K562 (cell line): ENCODE measurements around the gene NQO2. TPM values are rescaled to one million over a fixed set of nuclear protein-coding genes. Genes with fewer than 3 reads are reported as not detected.

Experiments used
- CREB3 ChIP-seq: fragments of 450-650 bp; conservative IDR thresholded peaks from 2 replicates; pipeline ENCODE4 v1.6.1; 2016; ENCODE audit warnings: missing genetic modification characterization, low read depth, mild to moderate bottlenecking, missing compliant biosample characterization, moderate library complexity
- ESRRA ChIP-seq: fragments of 450-650 bp; IDR thresholded peaks from 2 replicates; pipeline ENCODE4 v1.6.1; 2014; ENCODE audit warnings: low read depth, mild to moderate bottlenecking, moderate library complexity, borderline replicate concordance
- MAFK ChIP-seq: IDR thresholded peaks from 2 replicates; pipeline ENCODE4 v1.6.1; 2011; ENCODE audit warnings: low read length, improper control_type of control experiment
- MTA3 ChIP-seq: fragments of 450-650 bp; formaldehyde crosslinking; IDR thresholded peaks from 2 replicates; pipeline ENCODE4 v1.6.1; 2017; ENCODE audit warnings: mild to moderate bottlenecking, borderline replicate concordance
- RREB1 ChIP-seq: fragments of 250-450 bp; sonication (Bioruptor Pico); IDR thresholded peaks from 2 replicates; pipeline ENCODE4 v1.4.0; 2020
- SMAD1 ChIP-seq: fragments of 150-350 bp; IDR thresholded peaks from 2 replicates; pipeline ENCODE4 v1.6.1; 2014; ENCODE audit warnings: low read length, low read depth; ENCODE audit not compliant: partially characterized antibody
- ZBTB8A ChIP-seq: fragments of 450-650 bp; IDR thresholded peaks from 2 replicates; pipeline ENCODE4 v1.6.1; 2018; ENCODE audit warnings: mild to moderate bottlenecking, moderate library complexity; ENCODE audit not compliant: partially characterized antibody
- ZNF197 ChIP-seq: fragments of 200-800 bp; sonication (Bioruptor generic); IDR thresholded peaks from 2 replicates; pipeline ENCODE4 v1.6.1; 2016; ENCODE audit warnings: low read depth, missing genetic modification characterization, missing compliant biosample characterization
- ZNF318 ChIP-seq, 2 experiments: fragments of 450-650 bp; IDR thresholded peaks; 2 replicates each; pipeline ENCODE4 v1.6.1; 2016; ENCODE audit warnings: mild to moderate bottlenecking in 2 of 2, borderline replicate concordance in 1 of 2, low read depth in 1 of 2, moderate library complexity in 1 of 2
- polyA plus RNA-seq, 8 experiments: library from polyadenylated mRNA; depleted of rRNA in 4 of 8; stranded (reverse) in 5 of 8; unstranded in 3 of 8; fragments of >200 nt; fragmentation: Nextera tagmentation in 2 of 8; fragmentation: Illumina TruSeq in 1 of 8; extraction: Ambion mirVana in 2 of 8; extraction: Trizol in 1 of 8; gene quantifications; 2 replicates each; pipeline versions ENCODE4 v1.2.1 to v1.2.3, GENCODE V29; 2011 to 2014; ENCODE audit warnings: inconsistent platforms in 1 of 8, missing spikeins in 1 of 8
- total RNA-seq, 7 experiments: library from RNA; depleted of rRNA in 6 of 7; stranded (reverse); fragments of >200 nt in 6 of 7; fragmentation: Illumina TruSeq in 2 of 7; extraction: Trizol in 2 of 7; gene quantifications; 2 replicates each; pipeline versions ENCODE4 v1.2.1 to v1.2.3, GENCODE V29; 2011 to 2021; ENCODE audit warnings: low replicate concordance in 1 of 7
- TF ChIP-seq, protein P1 (sequence below): conservative IDR thresholded peaks from 2 replicates; pipeline ENCODE4 v1.6.1; 2011; ENCODE audit warnings: low read depth, mild to moderate bottlenecking, low read length; ENCODE audit not compliant: control insufficient read depth

NQO2 gene
- total and polyA plus RNA-seq, 9 of the 15 experiments (the other 6 are each of a cell fraction or from before 2014, with no cell fraction given) = 54.6 to 214 (median 116) TPM

DNA sequence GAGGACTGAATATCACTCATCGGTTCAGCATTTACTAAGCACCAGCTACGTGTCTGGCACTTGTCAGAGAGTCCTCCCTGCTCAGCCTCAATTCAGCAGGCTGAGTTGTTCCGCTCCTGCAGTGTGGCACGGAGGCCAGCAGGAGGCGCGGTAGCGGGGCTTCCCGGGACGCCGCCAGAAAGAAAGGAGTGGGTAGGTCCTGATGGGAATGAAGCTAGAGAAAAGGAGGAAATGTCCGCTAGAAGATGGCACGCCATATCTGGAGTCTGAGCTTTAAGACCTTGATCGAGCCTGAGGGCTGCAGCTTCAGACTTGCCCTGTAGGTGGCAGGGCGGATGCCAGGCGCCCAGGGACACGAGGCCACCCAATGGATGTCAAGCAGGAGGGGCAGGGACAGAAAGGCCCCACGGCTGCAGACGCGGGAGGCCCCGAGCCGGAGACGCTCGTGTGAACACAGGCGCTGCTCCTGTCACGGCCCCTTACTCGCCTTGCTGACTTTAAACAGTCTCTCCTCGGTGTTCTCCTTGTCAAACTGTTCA is 47.1 kb upstream of the NQO2 start (continued):
- TF ChIP-seq ZNF318 (IDR thresholded peaks at IDR 0.05; ENCODE audit: borderline replicate concordance in 1 of 2, low read depth in 1 of 2) (no peak), ESRRA (no peak), MTA3 (no peak; the same call in 1 of the 2 replicates), MAFK (no peak), ZBTB8A (no peak), ZNF197 (CRISPR knock-in tag) (0 out of 2 replicates have a peak, but pooled peaks have one; percentile 37), SMAD1 (peak; percentile 34), RREB1 (CRISPR knock-in tag) (peak; percentile 74; the same call in 1 of the 2 replicates), CREB3 (tag) (no peak; the same call in 1 of the 2 replicates)
- TF ChIP-seq, protein P1, sequence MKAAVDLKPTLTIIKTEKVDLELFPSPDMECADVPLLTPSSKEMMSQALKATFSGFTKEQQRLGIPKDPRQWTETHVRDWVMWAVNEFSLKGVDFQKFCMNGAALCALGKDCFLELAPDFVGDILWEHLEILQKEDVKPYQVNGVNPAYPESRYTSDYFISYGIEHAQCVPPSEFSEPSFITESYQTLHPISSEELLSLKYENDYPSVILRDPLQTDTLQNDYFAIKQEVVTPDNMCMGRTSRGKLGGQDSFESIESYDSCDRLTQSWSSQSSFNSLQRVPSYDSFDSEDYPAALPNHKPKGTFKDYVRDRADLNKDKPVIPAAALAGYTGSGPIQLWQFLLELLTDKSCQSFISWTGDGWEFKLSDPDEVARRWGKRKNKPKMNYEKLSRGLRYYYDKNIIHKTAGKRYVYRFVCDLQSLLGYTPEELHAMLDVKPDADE = no peak
